ENCODE results near the gene PACSIN2. TPM values are rescaled to one million over a fixed set of nuclear protein-coding genes. Genes with fewer than 3 reads are reported as not detected.

Gene PACSIN2
- total RNA-seq, 1 donor from 2014 or later, result 46.2 TPM

GRCh38 chr22:42891696-42892095, 123.3 kb downstream of the PACSIN2 start:
- intact Hi-C loops (cut with DNase I), result no loop called here
- H3K9me3 ChIP-seq, result no peaks in the 10 kb centered on the region
- H3K4me3 ChIP-seq, result no peak overlapping the region
- H3K36me3 ChIP-seq, result peaks cover 0 to 36% of the 10 kb centered on the region in 2 donors
- no peaks in the 10 kb centered on the region for H3K27me3 ChIP-seq
- peaks cover 29% of the 10 kb centered on the region for H3K4me1 ChIP-seq
- H3K27ac ChIP-seq, result no peak overlapping the region
- DNase-seq (ENCODE audit: extremely low spot score in 2 of 2), result no peak
- no peak for TF ChIP-seq CTCF (IDR thresholded peaks at IDR 0.05)
- no peak for TF ChIP-seq POLR2AphosphoS5 (IDR thresholded peaks at IDR 0.05; ENCODE audit: insufficient read depth in 1 of 2, low read depth in 1 of 2)
- TF ChIP-seq POLR2A (IDR thresholded peaks at IDR 0.05), result no peak

DNA sequence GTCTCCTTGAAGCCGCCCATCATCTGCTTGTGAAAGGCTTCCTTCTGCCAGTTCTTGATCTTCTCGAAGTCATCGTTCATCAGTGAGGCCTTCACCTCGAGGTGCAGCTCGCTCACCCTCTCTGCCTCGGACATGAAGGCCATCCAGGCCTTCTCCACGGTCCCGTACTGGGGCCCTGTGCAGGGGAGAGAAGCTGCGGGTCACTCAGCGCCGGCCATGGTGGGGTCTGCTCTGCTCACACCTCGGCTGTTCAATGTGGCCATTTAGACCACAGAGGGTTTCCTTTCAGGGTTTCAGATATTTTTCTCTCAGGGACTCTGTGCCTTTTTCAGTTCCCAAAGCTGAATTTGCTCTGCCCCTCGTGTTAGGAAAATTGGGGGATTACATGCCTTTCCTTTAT, 123.9 kb downstream of the PACSIN2 start:
- peaks cover 29% of the 10 kb centered on the region for H3K4me1 ChIP-seq
- no peak overlapping the region for H3K27ac ChIP-seq
- no peak for DNase-seq (ENCODE audit: extremely low spot score in 2 of 2)
- peaks cover 0 to 36% of the 10 kb centered on the region in 2 donors for H3K36me3 ChIP-seq
- no peaks in the 10 kb centered on the region for H3K27me3 ChIP-seq
- H3K9me3 ChIP-seq, result no peaks in the 10 kb centered on the region
- H3K4me3 ChIP-seq, result no peak overlapping the region
- TF ChIP-seq CTCF (IDR thresholded peaks at IDR 0.05), result no peak
- no peak for TF ChIP-seq POLR2AphosphoS5 (IDR thresholded peaks at IDR 0.05; ENCODE audit: insufficient read depth in 1 of 2, low read depth in 1 of 2)
- TF ChIP-seq POLR2A (IDR thresholded peaks at IDR 0.05), result no peak
- intact Hi-C loops (cut with DNase I), result no loop called here

- Histone ChIP-seq H3K9me3 (no peaks in the 10 kb centered on the region), H3K36me3 (peaks cover 0 to 40% of the 10 kb centered on the region in 2 donors), H3K4me3 (no peak overlapping the region), H3K27ac (no peak overlapping the region), H3K4me1 (peaks cover 13% of the 10 kb centered on the region), H3K27me3 (no peaks in the 10 kb centered on the region)
- no peak for TF ChIP-seq CTCF (IDR thresholded peaks at IDR 0.05)
- TF ChIP-seq POLR2A (IDR thresholded peaks at IDR 0.05), result no peak
- no peak for TF ChIP-seq POLR2AphosphoS5 (IDR thresholded peaks at IDR 0.05; ENCODE audit: insufficient read depth in 1 of 2, low read depth in 1 of 2)
- intact Hi-C loops (cut with DNase I), result no loop called here
- DNase-seq (ENCODE audit: extremely low spot score in 2 of 2), result no peak
These were observed 125.6 kb downstream of the PACSIN2 start for GRCh38 chr22:42889304-42889703.

DNA sequence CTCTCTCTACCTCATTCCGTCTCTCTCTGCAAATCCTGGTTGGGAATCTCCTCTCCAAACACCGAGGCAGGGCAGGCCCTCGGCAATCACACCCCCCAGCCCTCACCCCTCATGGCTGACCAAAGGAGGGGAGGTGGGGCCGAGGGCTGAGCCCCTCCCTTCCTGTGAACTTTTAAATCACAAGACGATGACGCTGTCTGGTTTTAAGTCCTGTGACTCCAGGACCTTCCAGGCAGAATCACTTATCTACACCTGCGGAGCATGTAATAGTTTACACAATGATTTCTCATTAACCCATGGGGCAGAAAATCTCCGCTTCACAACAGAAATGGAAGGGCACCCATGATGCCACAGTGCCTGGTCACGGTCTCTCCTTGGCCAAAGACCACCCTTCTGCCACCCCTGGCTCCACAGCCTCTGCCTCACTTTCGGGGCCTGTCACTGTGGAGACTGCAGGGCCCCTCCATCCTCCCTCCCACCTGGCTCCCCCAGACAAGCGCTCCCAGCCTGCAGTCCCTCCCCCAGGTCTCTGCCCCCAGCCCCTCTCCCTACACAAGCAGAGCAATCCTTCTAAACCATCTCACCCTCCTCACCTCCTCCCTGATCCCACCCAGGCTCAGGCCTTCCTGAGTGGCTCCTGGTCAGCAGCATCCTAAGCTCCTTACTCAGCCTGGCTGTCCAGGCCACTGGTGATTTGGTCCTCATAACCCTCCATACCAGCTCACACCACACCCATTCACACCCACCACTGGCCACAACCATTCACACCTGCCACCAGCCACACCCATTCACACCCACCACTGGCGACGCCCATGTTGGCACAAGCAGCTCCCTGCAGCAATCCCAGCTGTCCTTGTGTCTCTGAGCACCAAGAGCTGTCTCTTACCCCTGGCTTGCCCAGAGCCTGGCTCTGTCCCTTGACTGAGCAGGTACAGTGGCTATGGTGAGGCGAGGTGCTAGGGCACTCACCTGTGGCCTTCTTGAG, 127.1 kb downstream of the PACSIN2 start:
- TF ChIP-seq POLR2A (IDR thresholded peaks at IDR 0.05) (no peak), POLR2AphosphoS5 (IDR thresholded peaks at IDR 0.05; ENCODE audit: insufficient read depth in 1 of 2, low read depth in 1 of 2) (no peak), CTCF (IDR thresholded peaks at IDR 0.05) (no peak)
- no peaks in the 10 kb centered on the region for H3K9me3 ChIP-seq
- no peaks in the 10 kb centered on the region for H3K27me3 ChIP-seq
- no peak overlapping the region for H3K27ac ChIP-seq
- H3K4me3 ChIP-seq, result no peak overlapping the region
- intact Hi-C loops (cut with DNase I), result no loop called here
- H3K4me1 ChIP-seq, result peaks cover 10% of the 10 kb centered on the region
- H3K36me3 ChIP-seq, result peaks cover 0 to 46% of the 10 kb centered on the region in 2 donors
- DNase-seq (ENCODE audit: extremely low spot score in 2 of 2), result no peak

GRCh38 chr22:42887120-42887519, 127.8 kb downstream of the PACSIN2 start:
- Histone ChIP-seq H3K4me1 (peaks cover 10% of the 10 kb centered on the region), H3K36me3 (peaks cover 0 to 50% of the 10 kb centered on the region in 2 donors)
- intact Hi-C loops (cut with DNase I), result no loop called here

More at GRCh38 chr22:42887120-42887519, 127.8 kb downstream of the PACSIN2 start:
- no peak for DNase-seq (ENCODE audit: extremely low spot score in 2 of 2)
- TF ChIP-seq CTCF (IDR thresholded peaks at IDR 0.05) (no peak), POLR2A (IDR thresholded peaks at IDR 0.05) (no peak), POLR2AphosphoS5 (IDR thresholded peaks at IDR 0.05; ENCODE audit: insufficient read depth in 1 of 2, low read depth in 1 of 2) (no peak)
- Histone ChIP-seq H3K27ac (no peak overlapping the region), H3K4me3 (no peak overlapping the region), H3K27me3 (no peaks in the 10 kb centered on the region), H3K9me3 (no peaks in the 10 kb centered on the region)
